Left ventricle myocardium inferior (tissue), 1 donor: ENCODE results near the gene MDGA2. TPM values are rescaled to one million over a fixed set of nuclear protein-coding genes. Genes with fewer than 3 reads are reported as not detected.

Experiments
- DNase-seq: peaks from one replicate; pipeline ENCODE4 v3.0.0-alpha.2; 2020
- H3K27ac ChIP-seq: fragments of 200-600 bp; replicated peaks from 2 replicates; pipeline ENCODE4 v1.8.0; 2021
- H3K27me3 ChIP-seq: fragments of 200-600 bp; 2 replicates; pipeline ENCODE4 v1.8.0; 2021; ENCODE audit warnings: low read depth
- H3K36me3 ChIP-seq: fragments of 200-600 bp; 2 replicates; pipeline ENCODE4 v1.8.0; 2021
- H3K4me1 ChIP-seq: fragments of 200-600 bp; 2 replicates; pipeline ENCODE4 v1.8.0; 2021
- H3K4me3 ChIP-seq: fragments of 200-600 bp; 2 replicates; pipeline ENCODE4 v1.8.0; 2021; ENCODE audit warnings: mild to moderate bottlenecking, moderate library complexity
- H3K9me3 ChIP-seq: fragments of 200-600 bp; replicated peaks from 2 replicates; pipeline ENCODE4 v1.8.0; 2021
- CTCF ChIP-seq: fragments of 200-600 bp; IDR thresholded peaks from 2 replicates; pipeline ENCODE4 v1.8.0; 2021; ENCODE audit warnings: antibody characterized with exemption, mild to moderate bottlenecking, borderline replicate concordance
- intact Hi-C: fragments of 100-400 bp; cut with micrococcal nuclease; formaldehyde crosslinking; loops from one replicate; pipeline ENCODE4 v1.11.0; 2022
- total RNA-seq: library from RNA; stranded (reverse); fragmentation: NEBNext Ultra II Directional; extraction: Animal tissue kit (Norgen Biotek cat#: 25700); gene quantifications from one replicate; pipeline ENCODE4 v1.2.1, GENCODE V29; 2021
- donor health status: DM: no; HTN: yes; CAD: no; lungs with severe emphysema.

Gene MDGA2
- total RNA-seq, 1 donor from 2014 or later = 0.19 TPM

DNA sequence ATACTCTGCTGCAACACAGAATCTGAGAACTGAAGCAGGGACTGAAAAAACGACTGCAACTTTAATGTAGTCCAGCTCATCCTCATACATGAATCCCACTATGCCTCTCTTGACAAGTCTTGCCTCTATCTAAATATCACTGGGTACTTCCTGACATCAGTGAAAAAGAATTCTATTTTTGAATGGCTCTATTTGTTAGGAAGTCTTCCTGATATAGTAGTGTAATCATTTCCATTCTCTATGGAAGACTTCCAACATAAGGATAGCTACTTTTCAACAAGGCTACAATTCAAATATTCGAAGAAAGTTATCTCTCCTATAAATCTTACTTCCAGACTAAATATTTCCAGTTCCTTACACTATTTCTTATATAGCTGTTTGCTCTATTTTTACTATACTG is 167.5 kb downstream of the MDGA2 start:
- no peak for TF ChIP-seq CTCF
- intact Hi-C loops = no loop called here

DNA sequence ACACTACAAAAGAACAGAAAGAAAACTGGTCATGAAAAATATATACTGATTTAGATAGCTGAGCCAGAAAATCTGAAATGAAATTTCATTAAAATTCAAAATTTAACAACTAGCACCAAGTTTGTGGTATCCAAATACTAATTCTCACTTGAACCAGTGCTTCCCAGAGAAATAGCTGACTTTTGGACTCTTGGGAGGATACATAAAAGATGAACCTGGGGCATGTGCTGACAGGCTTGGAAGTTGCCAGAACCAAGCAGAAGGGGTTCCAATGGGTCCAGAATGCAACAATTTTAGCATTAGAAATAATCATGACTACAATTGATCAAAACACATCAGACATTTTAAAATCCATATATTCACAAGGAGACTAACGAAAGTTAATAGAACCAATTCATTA is 175.0 kb downstream of the MDGA2 start:
- no peak overlapping the region for H3K4me3 ChIP-seq
- TF ChIP-seq CTCF = no peak
- no peak for DNase-seq
- H3K4me1 ChIP-seq = no peaks in the 10 kb centered on the region
- no peak overlapping the region for H3K27ac ChIP-seq
- intact Hi-C loops = no loop called here
- no peaks in the 10 kb centered on the region for H3K36me3 ChIP-seq
- H3K9me3 ChIP-seq = no peaks in the 10 kb centered on the region
- no peaks in the 10 kb centered on the region for H3K27me3 ChIP-seq

More for the DNA sequence above, 167.5 kb downstream of the MDGA2 start:
- Histone ChIP-seq H3K4me3 (no peak overlapping the region), H3K27ac (no peak overlapping the region), H3K4me1 (no peaks in the 10 kb centered on the region), H3K27me3 (no peaks in the 10 kb centered on the region), H3K9me3 (no peaks in the 10 kb centered on the region), H3K36me3 (no peaks in the 10 kb centered on the region)
- no peak for DNase-seq

DNA sequence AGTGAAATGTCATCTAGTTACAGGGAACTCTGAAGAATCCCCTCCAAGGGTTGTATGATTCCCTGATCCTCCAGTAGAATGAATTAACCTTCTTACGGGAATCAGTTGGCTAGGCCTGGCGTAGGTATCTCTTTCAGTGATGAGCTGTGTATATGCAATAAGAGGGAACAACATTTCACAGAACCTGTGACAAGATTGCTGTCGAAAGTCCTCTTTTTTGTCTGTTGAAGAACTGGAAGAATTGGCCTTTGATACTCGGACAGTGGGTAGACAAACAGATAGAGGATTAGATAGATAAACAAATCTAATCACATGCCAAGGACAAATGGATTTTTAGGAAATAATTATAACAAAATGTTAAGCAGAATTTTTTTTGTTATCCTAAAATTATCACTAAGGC is 184.6 kb downstream of the MDGA2 start:
- H3K4me3 ChIP-seq = no peak overlapping the region
- H3K36me3 ChIP-seq = no peaks in the 10 kb centered on the region
- no peaks in the 10 kb centered on the region for H3K9me3 ChIP-seq
- no peak for TF ChIP-seq CTCF
- H3K27me3 ChIP-seq = no peaks in the 10 kb centered on the region
- DNase-seq = no peak
- intact Hi-C loops = no loop called here
- no peak overlapping the region for H3K27ac ChIP-seq
- H3K4me1 ChIP-seq = no peaks in the 10 kb centered on the region

GRCh38 chr14:47490353-47490752 is 185.1 kb downstream of the MDGA2 start:
- Histone ChIP-seq H3K4me1 (no peaks in the 10 kb centered on the region), H3K27me3 (no peaks in the 10 kb centered on the region), H3K4me3 (no peak overlapping the region), H3K36me3 (no peaks in the 10 kb centered on the region), H3K27ac (no peak overlapping the region), H3K9me3 (no peaks in the 10 kb centered on the region)
- DNase-seq = no peak
- TF ChIP-seq CTCF = no peak
- intact Hi-C loops = no loop called here

DNA sequence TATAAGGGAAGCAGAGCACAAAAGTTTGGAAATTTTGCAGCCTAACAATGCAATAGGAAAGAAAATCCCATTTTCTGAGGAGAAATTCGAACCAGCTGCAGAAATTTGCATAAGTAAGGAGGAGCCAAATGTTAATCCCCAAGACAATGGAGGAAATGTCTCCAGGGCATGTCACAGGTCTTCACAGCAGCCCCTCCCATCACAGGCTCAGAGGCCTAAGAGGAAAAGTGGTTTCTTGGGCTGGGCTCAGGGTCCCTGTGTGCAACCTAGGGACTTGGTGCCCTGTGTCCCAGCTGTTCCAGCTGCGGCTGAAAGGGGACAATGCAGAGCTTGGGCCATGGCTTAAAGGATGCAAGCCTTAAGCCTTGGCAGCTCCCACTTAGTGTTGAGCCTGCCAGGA is 190.0 kb downstream of the MDGA2 start:
- no peak overlapping the region for H3K27ac ChIP-seq
- H3K9me3 ChIP-seq = no peaks in the 10 kb centered on the region
- no peak for DNase-seq
- no peaks in the 10 kb centered on the region for H3K4me1 ChIP-seq
- intact Hi-C loops = no loop called here
- no peak for TF ChIP-seq CTCF
- no peak overlapping the region for H3K4me3 ChIP-seq
- H3K36me3 ChIP-seq = no peaks in the 10 kb centered on the region
- H3K27me3 ChIP-seq = no peaks in the 10 kb centered on the region

DNA sequence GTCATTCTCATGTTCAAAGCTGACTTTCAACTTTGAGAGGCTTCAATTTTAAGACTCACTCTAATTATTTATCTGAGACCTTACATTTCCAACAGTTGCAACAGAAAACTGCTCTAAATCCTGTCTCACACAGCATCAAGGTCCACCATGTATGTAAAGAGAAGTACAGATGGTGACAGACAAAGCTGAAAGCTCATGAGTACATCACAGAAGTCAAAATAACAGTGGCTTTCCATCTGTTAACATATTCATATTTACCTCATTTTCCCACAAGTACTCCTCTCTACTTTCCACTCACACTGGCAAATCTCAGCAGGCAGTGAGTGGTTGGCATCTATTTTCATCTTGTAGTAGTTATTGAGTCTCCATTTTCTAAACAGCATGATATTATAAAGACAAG is 192.0 kb downstream of the MDGA2 start:
- Histone ChIP-seq H3K4me3 (no peak overlapping the region), H3K4me1 (no peaks in the 10 kb centered on the region), H3K27me3 (no peaks in the 10 kb centered on the region), H3K36me3 (no peaks in the 10 kb centered on the region), H3K27ac (no peak overlapping the region), H3K9me3 (no peaks in the 10 kb centered on the region)
- TF ChIP-seq CTCF = no peak
- intact Hi-C loops = no loop called here
- no peak for DNase-seq
